IMR-90 (cell line): Measurements from ENCODE around the gene FAM111A. TPM values are rescaled to one million over a fixed set of nuclear protein-coding genes. Genes with fewer than 3 reads are reported as not detected.

Source experiments
- ATAC-seq: fragments of 200-7000 bp; cut with Tn5 transposase; 2 replicates; pipeline ENCODE4 v1.9.1; 2020; ENCODE audit warnings: low read depth, mild to moderate bottlenecking, moderate library complexity
- BruUV-seq: library from RNA; stranded (reverse); fragments of 400-500 nt; replicated peaks from 2 replicates; lab custom pipeline; 2021; lab: Mats Ljungman, UMichigan
- CTCF ChIA-PET: fragments of 300-600 bp; formaldehyde crosslinking; extraction: SDS; loops from one replicate; lab custom pipeline; 2021; ENCODE audit warnings: antibody characterized with exemption; lab: Yijun Ruan, JAX
- POLR2A ChIA-PET: fragments of 300-600 bp; sonication (Branson Sonifier 250); formaldehyde crosslinking; loops from one replicate; lab custom pipeline; 2022; ENCODE audit warnings: antibody characterized with exemption; ENCODE audit not compliant: unreplicated experiment; lab: Charles Lee
- DNase-seq: peaks from one replicate; pipeline ENCODE4 v3.0.0; 2013
- H2AFZ ChIP-seq: replicated peaks from 2 replicates; pipeline ENCODE3; 2013; ENCODE audit warnings: low read length, mild to moderate bottlenecking; ENCODE audit not compliant: poor library complexity
- H2AK5ac ChIP-seq: 2 replicates; pipeline ENCODE4 v1.6.1; 2013; ENCODE audit warnings: low read depth, low read length, inconsistent platforms
- H2AK9ac ChIP-seq: replicated peaks from 2 replicates; pipeline ENCODE3; 2013; ENCODE audit warnings: mild to moderate bottlenecking, low read depth, low read length, moderate library complexity; ENCODE audit not compliant: poor library complexity
- H2BK120ac ChIP-seq: 2 replicates; pipeline ENCODE4 v1.6.1; 2013; ENCODE audit warnings: low read depth, low read length, inconsistent platforms
- H2BK15ac ChIP-seq: 3 replicates; pipeline ENCODE4 v1.6.1; 2013; ENCODE audit warnings: low read depth, low read length, inconsistent platforms
- H2BK20ac ChIP-seq: 2 replicates; pipeline ENCODE4 v1.6.1; 2013; ENCODE audit warnings: low read depth, mild to moderate bottlenecking, inconsistent platforms, low read length, moderate library complexity
- H2BK5ac ChIP-seq: 2 replicates; pipeline ENCODE4 v1.6.1; 2013; ENCODE audit warnings: mild to moderate bottlenecking, low read depth, low read length, inconsistent platforms; ENCODE audit not compliant: poor library complexity, severe bottlenecking
- H3K14ac ChIP-seq: replicated peaks from 2 replicates; pipeline ENCODE4 v1.6.1; 2013; ENCODE audit warnings: low read depth, low read length, inconsistent platforms
- H3K18ac ChIP-seq: 2 replicates; pipeline ENCODE4 v1.6.1; 2013; ENCODE audit warnings: low read depth, low read length, control low read depth
- H3K23ac ChIP-seq: 2 replicates; pipeline ENCODE4 v1.6.1; 2013; ENCODE audit warnings: low read depth, low read length, inconsistent platforms
- H3K27ac ChIP-seq: 2 replicates; pipeline ENCODE4 v1.5.1; 2013; ENCODE audit warnings: mild to moderate bottlenecking, control low read depth, low read length; ENCODE audit not compliant: insufficient read depth
- H3K27me3 ChIP-seq: 2 replicates; pipeline ENCODE4 v1.6.1; 2013; ENCODE audit warnings: low read length; ENCODE audit not compliant: control insufficient read depth, insufficient read depth
- H3K36me3 ChIP-seq: 2 replicates; pipeline ENCODE4 v1.6.1; 2013; ENCODE audit warnings: low read length, mixed read lengths; ENCODE audit not compliant: control insufficient read depth, insufficient read depth
- H3K4ac ChIP-seq: 2 replicates; pipeline ENCODE4 v1.6.1; 2013; ENCODE audit warnings: low read depth, low read length, inconsistent platforms
- H3K4me1 ChIP-seq: 2 replicates; pipeline ENCODE4 v1.6.1; 2013; ENCODE audit warnings: low read length, mixed read lengths; ENCODE audit not compliant: control insufficient read depth, insufficient read depth
- H3K4me2 ChIP-seq: 2 replicates; pipeline ENCODE4 v1.6.1; 2013; ENCODE audit warnings: low read depth, mild to moderate bottlenecking, control low read depth, low read length, moderate library complexity
- H3K4me3 ChIP-seq: 2 replicates; pipeline ENCODE4 v1.5.1; 2013; ENCODE audit warnings: low read depth, mild to moderate bottlenecking, control low read depth, low read length, moderate library complexity; ENCODE audit not compliant: insufficient read depth
- H3K56ac ChIP-seq: 2 replicates; pipeline ENCODE4 v1.6.1; 2013; ENCODE audit warnings: low read length, inconsistent platforms; ENCODE audit not compliant: insufficient read depth; ENCODE audit errors: extremely low read depth
- H3K79me1 ChIP-seq, 2 experiments: 2 replicates each; pipeline ENCODE4 v1.6.1; 2013; ENCODE audit warnings: low read length in 2 of 2, inconsistent platforms in 1 of 2, low read depth in 1 of 2
- H3K9ac ChIP-seq: 2 replicates; pipeline ENCODE4 v1.6.1; 2013; ENCODE audit warnings: low read depth, low read length, control low read depth
- H3K9me1 ChIP-seq: 2 replicates; pipeline ENCODE4 v1.6.1; 2013; ENCODE audit warnings: low read length, inconsistent platforms; ENCODE audit not compliant: insufficient read depth
- H3K9me3 ChIP-seq: 2 replicates; pipeline ENCODE4 v1.6.1; 2013; ENCODE audit warnings: low read length; ENCODE audit not compliant: control insufficient read depth, insufficient read depth
- H4K20me1 ChIP-seq: 2 replicates; pipeline ENCODE4 v1.6.1; 2013; ENCODE audit warnings: low read length, inconsistent platforms; ENCODE audit not compliant: insufficient read depth
- H4K5ac ChIP-seq: 2 replicates; pipeline ENCODE4 v1.6.1; 2013; ENCODE audit warnings: mild to moderate bottlenecking, low read depth, low read length, control low read depth
- H4K8ac ChIP-seq, 2 experiments: 2 replicates each; pipeline ENCODE4 v1.6.1; 2013; ENCODE audit warnings: low read depth in 2 of 2, low read length in 2 of 2, control low read depth in 1 of 2, inconsistent platforms in 1 of 2
- H4K91ac ChIP-seq: 2 replicates; pipeline ENCODE4 v1.6.1; 2013; ENCODE audit warnings: low read depth, low read length, inconsistent platforms; ENCODE audit not compliant: insufficient read depth
- CEBPB ChIP-seq: IDR thresholded peaks from 2 replicates; pipeline ENCODE4 v1.6.1; 2012; ENCODE audit warnings: low read depth, low read length, improper control_type of control experiment
- CHD1 ChIP-seq: IDR thresholded peaks from 2 replicates; pipeline ENCODE4 v1.6.1; 2012; ENCODE audit warnings: low read depth, low read length, improper control_type of control experiment
- RFX5 ChIP-seq: IDR thresholded peaks from 2 replicates; pipeline ENCODE4 v1.8.0; 2012; ENCODE audit warnings: low read depth, mild to moderate bottlenecking, low read length, moderate library complexity
- SMC3 ChIP-seq: fragments of 150-350 bp; IDR thresholded peaks from 2 replicates; pipeline ENCODE4 v1.6.1; 2016; ENCODE audit warnings: low read depth, mild to moderate bottlenecking, antibody characterized with exemption, low read length, moderate library complexity
- WGBS, 2 experiments: methylation state at CpG; one replicate each; pipeline versions ENCODE4 v1.1.5 to v1.1.7; 2013; ENCODE audit warnings: missing lambda C conversion rate in 2 of 2; ENCODE audit not compliant: insufficient read length in 1 of 2; ENCODE audit errors: extremely low coverage in 2 of 2; 5-methylcytosine and 5-hydroxymethylcytosine counted together
- dilution Hi-C: fragments of 300-500 bp; cut with HindIII; formaldehyde crosslinking; loops from one replicate; pipeline ENCODE4 v1.14.3; 2018; ENCODE audit warnings: low sequenced_read_pairs; ENCODE audit not compliant: unreplicated experiment
- in situ Hi-C: fragments of 300-500 bp; cut with MboI; formaldehyde crosslinking; loops from 3 replicates; pipeline ENCODE4 v1.14.3; 2019; ENCODE audit warnings: low sequenced_read_pairs, inconsistent platforms, mixed read lengths
- intact Hi-C: fragments of 100-400 bp; cut with micrococcal nuclease; formaldehyde crosslinking; loops from 2 replicates; pipeline ENCODE4 v1.10.0; 2022
- polyA plus RNA-seq, 3 experiments: library from polyadenylated mRNA; depleted of rRNA; stranded (reverse); fragments of >200 nt; gene quantifications; 2 replicates each; pipeline ENCODE4 v1.2.3, GENCODE V29; 2012; ENCODE audit warnings: low replicate concordance in 1 of 3
- total RNA-seq: library from RNA; depleted of rRNA; stranded (reverse); fragments of >200 nt; gene quantifications from 2 replicates; pipeline ENCODE4 v1.2.3, GENCODE V29; 2012

FAM111A gene
- total and polyA plus RNA-seq, 2 of the 4 experiments (the other 2 are of a cell fraction), result 19.9 to 36.4 TPM

DNA sequence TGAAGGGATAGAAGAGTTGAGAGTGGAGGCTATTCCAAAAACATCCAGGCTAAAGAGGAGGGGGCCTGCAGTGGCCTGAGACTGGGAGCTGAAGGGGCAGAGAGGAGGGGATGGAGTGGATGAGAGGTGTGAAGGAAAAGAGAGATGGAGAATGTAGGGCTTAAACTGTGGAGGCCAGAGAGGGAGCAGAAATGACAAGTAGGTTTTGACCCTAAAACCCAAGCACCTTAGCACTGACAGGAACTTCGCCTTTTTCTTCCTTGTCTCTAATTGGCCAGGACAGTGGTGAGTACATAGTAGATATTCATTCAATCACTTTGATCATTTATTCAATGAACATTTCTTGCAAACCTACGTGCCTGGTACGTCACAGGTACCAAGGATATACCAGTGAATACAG lies 28.3 kb upstream of the FAM111A start:
- Histone ChIP-seq H3K36me3 (peaks cover 6% of the 10 kb centered on the region; the same call in 1 of the 2 replicates), H3K56ac (no peak overlapping the region), H2BK20ac (no peak overlapping the region), H2AK5ac (no peak overlapping the region), H2BK5ac (no peak overlapping the region), H2AK9ac (no peak overlapping the region), H2AFZ (no peak overlapping the region), H3K9ac (no peak overlapping the region), H3K23ac (no peak overlapping the region; the same call in 1 of the 2 replicates), H3K9me1 (no peaks in the 10 kb centered on the region), H4K8ac (no peak overlapping the region), H2BK15ac (no peak overlapping the region), H4K20me1 (no peaks in the 10 kb centered on the region), H4K5ac (no peak overlapping the region), H3K4me2 (no peak overlapping the region), H3K18ac (no peak overlapping the region), H3K4me3 (no peak overlapping the region), H3K79me1 (peaks cover 0 to 2% of the 10 kb centered on the region in 2 experiments; a peak in 2 of 4 replicates), H3K9me3 (peaks cover 12% of the 10 kb centered on the region), H4K91ac (no peak overlapping the region), H3K14ac (no peak overlapping the region), H3K27me3 (no peaks in the 10 kb centered on the region), H2BK120ac (no peak overlapping the region), H3K4ac (no peak overlapping the region), H3K4me1 (no peaks in the 10 kb centered on the region), H3K27ac (no peak overlapping the region)
- no TSS peak for BruUV-seq
- POLR2A ChIA-PET, result no interaction called here
- intact Hi-C loops, result no loop called here
- WGBS, 2 experiments, result no CpG with 5 or more reads among the region's 3 CpGs
- no peak for TF ChIP-seq CHD1
- TF ChIP-seq RFX5, result no peak
- no peak for TF ChIP-seq CEBPB
- TF ChIP-seq SMC3, result no peak
- dilution Hi-C loops, result no loop called here
- in situ Hi-C loops, result no loop called here
- DNase-seq (no peak), ATAC-seq (no peak)
- CTCF ChIA-PET, result no interaction called here
